ENCODE data around the gene KIF26B. TPM values are rescaled to one million over a fixed set of nuclear protein-coding genes. Genes with fewer than 3 reads are reported as not detected.

The KIF26B gene
- total RNA-seq, 1 experiment from 2014 or later = 14.7 TPM

DNA sequence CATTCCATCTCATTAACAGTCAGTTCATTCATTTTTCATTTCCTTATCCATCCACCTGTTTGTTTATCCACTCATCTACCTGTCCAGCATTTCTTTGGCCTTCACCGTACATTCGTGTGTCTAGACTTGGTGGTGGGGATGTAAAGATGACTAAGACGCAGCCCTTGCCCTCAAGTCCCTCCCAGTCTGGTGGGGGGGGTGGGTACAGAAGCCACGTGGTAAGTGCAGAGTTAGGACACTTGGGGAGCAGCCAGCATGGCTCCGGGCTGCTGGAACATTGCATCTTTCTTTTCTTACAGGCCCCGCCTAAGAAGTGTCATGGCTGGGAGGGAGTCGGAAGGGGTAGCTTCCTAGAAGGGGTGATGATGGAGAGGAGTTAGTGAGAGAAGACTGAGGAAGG lies 17.2 kb downstream of the KIF26B start:
- no peak for DNase-seq (ENCODE audit: low spot score)

DNA sequence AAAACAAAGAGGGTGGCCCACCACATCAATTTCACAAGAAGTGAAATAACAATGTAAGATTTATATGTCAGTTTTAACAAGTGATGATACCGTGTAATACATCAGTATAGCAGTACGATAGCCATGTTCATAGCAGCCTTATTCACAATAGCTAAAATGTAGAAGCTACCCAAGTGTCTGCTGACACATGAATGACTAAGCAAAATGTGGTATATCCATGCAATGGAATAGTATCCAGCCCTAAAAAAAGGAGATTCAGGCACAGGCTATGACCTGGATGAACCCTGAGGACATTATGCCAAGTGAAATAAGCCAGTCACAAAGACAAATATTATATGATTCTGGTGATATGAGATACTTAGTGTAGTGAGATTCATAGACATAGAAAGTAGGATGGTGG lies 18.0 kb downstream of the KIF26B start:
- DNase-seq (ENCODE audit: low spot score) = no peak

DNA sequence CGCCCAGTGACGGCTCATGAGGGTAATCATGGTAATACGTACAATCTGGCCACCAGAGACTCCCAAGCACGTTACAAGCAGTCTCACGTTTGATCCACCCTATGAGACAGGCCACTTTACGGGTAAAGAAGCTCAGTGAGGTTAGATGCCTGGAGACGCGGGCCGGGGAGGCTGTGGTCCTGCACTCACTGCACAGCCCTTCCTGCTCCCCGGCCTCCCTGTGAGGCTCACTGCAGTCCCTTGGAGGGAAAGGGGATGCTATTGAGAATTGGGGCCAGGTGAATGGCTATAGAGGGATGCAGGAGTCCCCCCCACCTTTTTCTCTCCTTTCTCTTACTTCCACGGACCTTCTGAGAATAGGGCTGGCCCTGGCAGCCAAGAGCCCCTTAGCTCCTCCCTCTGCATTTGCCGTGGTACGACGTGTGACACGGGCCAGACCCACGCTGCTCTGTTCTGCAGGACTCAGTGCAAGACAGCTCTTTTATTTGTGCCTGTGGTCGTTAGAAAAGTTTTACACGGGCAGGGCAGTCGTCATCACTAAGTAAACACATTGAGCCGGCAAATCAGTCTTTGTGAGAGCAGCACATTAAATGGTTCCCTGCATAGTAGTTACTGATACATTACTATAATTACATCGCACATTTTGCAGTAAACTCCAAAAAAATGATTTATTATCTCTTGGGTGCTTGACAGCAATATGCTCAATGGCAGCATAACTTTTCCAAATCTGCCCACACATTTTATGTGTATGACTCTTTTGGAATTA lies 18.8 kb downstream of the KIF26B start:
- DNase-seq (ENCODE audit: low spot score) = no peak

GRCh38 chr1:245177071-245177900 lies 22.5 kb downstream of the KIF26B start:
- DNase-seq (ENCODE audit: low spot score) = no peak

- no peak for DNase-seq (ENCODE audit: low spot score)
Measured at GRCh38 chr1:245179706-245180105, 24.9 kb downstream of the KIF26B start.

- no peak for DNase-seq (ENCODE audit: low spot score)
Measured at GRCh38 chr1:245180496-245181157, 25.8 kb downstream of the KIF26B start.

GRCh38 chr1:245181158-245181517 lies 26.4 kb downstream of the KIF26B start:
- DNase-seq (ENCODE audit: low spot score) = no peak

- DNase-seq (ENCODE audit: low spot score) = no peak
Measured at GRCh38 chr1:245182028-245182427, 27.2 kb downstream of the KIF26B start.

GRCh38 chr1:245183429-245183828 lies 28.6 kb downstream of the KIF26B start:
- DNase-seq (ENCODE audit: low spot score) = no peak

DNA sequence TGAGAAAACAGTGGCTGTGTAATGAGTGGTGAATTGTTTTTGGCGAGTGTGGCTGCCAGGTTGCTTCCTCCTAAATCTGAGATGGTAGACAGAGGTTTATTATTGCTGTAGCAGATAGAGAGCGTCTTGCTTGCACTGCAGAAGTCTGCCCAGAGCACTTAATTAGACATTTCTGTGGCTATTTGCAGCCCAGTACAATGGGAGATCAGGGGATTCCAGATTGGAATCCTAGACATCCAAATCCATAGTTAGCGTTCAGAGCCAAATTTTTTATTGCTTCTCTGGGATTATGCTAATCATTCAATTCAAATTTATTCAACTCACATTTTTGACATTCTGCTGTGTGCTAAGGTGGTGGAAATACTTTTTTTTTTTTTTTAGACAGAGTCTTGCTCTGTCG lies 30.0 kb downstream of the KIF26B start:
- no peak for DNase-seq (ENCODE audit: low spot score)

- DNase-seq (ENCODE audit: low spot score) = no peak
Measured at GRCh38 chr1:245188403-245188802, 33.6 kb downstream of the KIF26B start.

DNA sequence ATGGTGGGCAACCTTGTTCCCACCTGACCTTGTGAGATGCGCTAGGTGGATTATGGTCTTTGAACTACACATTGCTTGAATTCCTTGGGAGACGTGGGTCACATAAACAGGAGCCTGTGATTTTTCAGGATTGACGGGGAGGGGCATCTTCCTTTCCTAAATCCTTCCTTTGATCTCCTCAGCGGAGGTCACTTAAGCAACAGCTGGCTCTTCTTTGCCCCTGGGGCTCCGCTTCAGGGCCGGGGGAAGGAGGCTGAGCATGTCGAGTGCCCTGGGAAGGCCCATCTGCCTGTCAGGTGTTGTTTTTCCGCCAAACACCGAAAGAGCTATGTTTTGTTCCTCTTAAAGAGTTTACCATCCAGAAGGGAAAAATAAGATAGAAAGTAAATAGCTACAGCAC lies 40.6 kb downstream of the KIF26B start:
- no peak for DNase-seq (ENCODE audit: low spot score)

GRCh38 chr1:245197121-245197520 lies 42.3 kb downstream of the KIF26B start:
- DNase-seq (ENCODE audit: low spot score) = no peak

GRCh38 chr1:245197911-245198379 lies 43.2 kb downstream of the KIF26B start:
- no peak for DNase-seq (ENCODE audit: low spot score)

DNA sequence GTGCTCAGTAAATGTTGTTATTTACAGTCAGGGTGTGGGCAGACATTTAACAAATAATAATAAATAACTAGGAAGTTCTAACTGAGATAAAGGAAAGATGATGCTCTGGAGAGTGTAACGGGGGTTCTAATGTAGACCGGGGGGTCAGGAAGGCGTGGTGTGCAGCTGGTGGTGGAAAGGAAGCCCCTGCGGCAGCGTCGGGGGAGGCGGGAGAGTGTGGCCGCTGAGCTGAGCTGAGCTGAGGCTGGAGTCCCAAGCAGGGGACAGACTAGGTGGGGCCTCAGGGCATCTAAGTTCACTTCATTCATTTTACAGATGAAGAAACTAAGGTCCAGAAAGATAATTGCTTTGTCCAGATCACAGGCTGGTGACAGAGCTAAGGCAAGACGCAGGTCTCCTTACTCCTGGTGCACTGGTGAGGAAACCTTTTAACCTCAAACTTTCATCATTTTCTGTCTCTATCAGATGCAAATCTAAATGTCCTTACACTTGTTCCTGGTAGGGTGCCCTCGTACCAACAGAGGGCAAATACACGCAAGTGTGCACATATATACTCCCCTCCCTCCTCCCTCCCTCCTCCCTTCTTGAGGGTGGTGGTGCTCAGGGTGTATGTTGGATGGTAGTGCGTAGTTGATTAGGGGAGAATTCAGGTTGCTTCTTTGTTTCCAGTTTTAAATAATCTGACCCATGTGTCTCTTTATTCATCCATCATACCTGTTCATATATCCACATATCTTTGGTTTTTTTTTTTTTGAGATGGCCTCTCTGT lies 44.1 kb downstream of the KIF26B start:
- DNase-seq (ENCODE audit: low spot score) = no peak

DNA sequence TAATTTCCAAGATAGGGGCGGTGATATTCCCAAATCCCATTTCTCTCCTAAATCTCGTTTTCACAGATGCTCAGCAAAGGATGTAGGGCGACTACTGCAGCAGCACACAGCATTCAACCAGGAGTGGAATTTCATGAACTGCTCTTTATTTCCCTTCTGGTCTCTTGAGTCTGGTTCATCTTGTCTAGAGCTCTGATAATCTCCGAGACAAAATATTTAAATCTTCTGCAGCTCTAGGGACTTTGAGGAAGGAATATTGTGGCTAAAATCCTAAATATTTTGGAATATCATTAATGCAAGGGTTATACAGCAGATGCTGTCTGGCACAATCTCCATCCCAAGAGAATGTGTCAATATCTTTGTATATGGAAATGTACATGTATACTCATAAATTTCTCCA lies 45.4 kb downstream of the KIF26B start:
- DNase-seq (ENCODE audit: low spot score) = no peak

GRCh38 chr1:245201201-245201600 lies 46.4 kb downstream of the KIF26B start:
- no peak for DNase-seq (ENCODE audit: low spot score)

DNA sequence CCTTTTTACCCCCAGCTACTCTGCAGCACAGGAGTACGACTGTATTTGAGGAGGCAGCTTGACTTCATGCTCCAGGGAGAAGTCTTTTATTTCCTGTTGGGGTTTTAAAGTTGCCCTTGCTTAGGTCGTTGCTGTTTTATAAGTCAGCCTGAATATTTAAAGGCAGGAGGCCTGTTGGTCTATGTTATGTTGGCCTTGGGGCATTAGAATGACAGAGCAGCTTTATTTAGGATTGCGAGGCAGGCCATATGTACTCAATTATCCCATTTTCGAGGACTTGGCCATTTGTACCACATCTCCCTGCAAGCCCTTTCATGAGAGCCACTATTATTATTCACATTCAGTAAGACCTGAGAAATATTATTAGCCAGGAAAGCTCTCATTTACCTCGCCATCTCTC lies 47.0 kb downstream of the KIF26B start:
- DNase-seq (ENCODE audit: low spot score) = no peak

GRCh38 chr1:245205396-245205795 lies 50.6 kb downstream of the KIF26B start:
- no peak for DNase-seq (ENCODE audit: low spot score)

DNA sequence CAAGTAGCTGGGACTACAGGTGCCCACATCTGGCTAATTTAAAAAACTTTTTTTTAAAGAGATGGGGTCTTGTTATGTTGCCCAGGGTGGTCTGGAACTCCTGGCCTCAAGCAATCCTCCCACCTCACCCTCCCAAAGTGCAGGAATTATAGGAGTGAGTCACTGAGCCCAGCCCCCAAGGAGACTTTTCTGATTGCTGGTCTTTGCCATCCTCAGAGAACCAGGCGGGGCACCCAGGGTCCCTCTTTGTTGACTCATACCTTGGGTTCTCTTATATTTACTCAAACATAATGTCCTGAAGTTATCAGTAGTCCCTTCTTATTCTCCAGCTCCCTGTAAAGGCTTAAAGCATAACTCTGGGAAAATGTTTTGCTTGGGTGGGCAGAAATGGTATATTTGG lies 51.1 kb downstream of the KIF26B start:
- DNase-seq (ENCODE audit: low spot score) = no peak

- no peak for DNase-seq (ENCODE audit: low spot score)
Measured at GRCh38 chr1:245207056-245207638, 52.4 kb downstream of the KIF26B start.
